GM18499 (cell line): Measurements from ENCODE around the gene GSE1.

Source experiments
- ATAC-seq: cut with Tn5 transposase; IDR thresholded peaks from one replicate; pipeline ENCODE4 v1.9.1; 2021; ENCODE audit warnings: moderate number of reproducible peaks; ENCODE audit not compliant: insufficient read depth, unreplicated experiment

GSE1 gene

DNA sequence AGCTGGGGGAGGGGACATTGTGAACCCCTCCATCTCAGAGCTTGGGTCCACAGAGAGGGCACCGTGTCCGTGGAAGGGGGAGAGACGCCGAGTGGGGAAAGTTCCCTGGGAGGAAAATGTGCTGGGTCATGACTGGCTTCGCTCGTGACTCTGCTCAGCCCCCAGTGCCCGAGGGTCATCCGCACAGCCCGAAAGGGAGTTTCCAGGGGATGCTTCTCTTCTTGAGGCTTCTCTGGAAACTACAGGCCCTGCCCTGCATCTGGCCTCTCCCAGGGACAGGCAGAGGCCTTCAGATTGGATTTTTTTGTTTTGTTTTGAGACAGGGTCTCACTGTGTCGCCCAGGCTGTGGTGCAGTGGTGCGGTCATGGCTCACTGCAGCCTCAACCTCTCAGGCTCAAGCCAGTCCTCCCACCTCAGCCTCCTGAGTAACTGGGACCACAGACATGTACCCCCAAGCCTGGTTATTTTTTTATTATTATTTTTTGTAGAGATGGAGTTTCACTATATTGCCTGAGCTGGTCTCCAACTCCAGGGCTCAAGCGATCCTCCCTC, 9.8 kb upstream of the GSE1 start:
- ATAC-seq, result no peak

DNA sequence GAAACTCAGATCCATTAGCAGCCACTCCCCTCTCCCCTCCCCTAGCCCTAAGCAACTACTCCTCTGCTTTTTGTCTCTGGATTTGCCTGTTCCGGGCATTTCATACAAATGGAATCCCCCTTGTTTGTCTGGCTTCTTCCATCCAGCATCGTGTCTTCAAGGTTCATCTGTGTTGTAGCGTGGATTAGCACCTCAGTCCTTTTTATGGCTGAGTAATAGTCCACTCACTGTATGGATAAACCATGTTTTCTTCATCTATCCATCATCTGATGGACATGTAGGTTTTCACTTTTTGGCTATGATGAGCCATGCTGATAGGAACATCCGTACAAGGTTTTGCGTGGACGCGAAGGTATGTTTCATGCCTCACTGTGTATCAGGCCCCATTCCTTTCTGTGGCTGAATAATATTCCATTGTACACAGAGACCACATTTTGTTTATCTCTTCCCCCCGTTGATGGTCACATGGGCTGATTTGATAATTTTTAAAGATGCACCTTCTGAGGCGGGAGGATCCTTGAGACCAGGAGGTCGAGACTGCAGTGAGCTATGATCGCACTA, 8.9 kb upstream of the GSE1 start:
- no peak for ATAC-seq

DNA sequence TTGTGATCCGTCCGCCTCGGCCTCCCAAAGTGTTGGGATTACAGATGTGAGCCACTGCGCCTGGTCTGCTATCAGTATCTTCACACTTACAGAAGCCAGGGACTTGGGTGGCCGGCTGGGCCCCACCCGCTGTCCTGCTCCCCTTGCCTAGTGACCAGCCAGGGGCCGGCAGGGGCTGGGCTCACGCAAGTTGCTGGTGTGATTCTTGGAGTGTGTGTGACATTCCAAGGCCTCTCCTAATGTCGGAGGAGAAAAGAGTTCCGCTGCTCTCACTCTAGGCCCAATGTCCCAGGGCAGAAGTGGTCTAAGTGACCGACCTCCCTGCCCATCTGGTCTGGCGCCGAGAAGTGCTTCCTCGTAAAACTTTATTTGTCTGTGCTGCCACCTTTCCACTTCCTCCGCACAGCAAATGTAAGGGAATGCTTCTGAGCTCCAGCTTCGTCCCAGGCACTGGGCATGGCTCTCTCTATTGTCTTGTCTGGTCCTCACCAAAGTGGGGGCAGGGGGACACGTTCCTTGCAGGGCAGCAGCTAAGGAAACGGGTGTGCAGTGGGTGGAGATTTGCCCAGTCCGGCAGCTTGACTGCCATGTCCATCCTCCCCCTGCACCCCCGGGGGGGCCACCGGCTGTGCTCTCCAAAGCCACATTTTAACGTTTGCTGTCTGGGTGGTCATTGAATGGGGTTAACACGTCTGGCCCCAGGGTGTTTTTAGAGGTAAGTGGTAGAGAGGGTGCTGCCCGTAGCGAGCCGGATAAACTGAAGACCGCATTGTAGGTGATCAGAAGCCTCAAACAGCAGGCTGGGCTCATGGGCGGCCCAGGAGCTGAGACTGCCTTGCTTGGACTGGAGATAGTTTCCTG, 7.8 kb upstream of the GSE1 start:
- ATAC-seq, result no peak

DNA sequence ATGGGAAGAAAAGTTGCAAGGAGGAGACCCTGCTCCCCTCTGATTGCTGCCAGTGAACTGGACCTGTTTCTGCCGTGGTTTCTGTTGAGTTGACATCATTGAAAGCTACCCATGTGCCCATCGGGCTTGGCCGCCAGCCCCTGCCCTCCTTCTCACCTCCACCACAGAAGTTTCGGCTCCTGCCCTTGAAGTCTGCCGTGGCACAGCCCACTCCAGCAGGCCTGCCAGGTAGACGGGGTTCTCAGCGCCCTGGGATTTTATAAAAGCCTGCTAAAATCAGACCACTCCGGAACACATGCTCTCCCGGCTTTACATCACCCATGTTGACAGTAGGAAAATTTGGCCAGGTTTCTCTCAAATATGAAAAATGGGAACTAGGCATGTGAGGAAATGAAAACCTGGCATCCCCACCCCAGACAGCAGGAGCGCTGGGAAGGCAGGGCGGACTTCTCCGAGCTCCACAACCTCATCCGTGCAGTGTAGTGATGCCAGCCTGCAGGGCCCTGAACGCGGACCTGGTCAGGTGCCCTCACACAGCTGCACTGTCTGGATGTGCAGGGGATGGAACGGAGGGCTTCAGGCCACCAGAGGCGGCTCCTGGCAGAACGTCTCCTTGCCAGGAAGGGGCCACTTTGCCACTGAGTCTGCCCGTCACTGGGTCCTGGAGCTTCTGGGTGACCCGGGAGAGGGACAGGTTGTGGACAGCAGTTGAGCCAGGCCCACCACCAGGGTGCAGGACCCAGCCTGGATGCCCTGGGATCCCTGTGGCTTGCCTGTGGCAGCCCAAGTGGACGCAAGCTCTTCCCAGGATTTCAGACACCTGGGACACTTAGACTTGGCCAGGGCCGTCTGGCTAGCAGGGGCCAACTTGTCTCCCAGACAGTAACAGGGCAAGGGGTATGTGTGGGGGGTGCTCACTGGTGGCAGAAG, 6.9 kb upstream of the GSE1 start:
- ATAC-seq, result no peak

DNA sequence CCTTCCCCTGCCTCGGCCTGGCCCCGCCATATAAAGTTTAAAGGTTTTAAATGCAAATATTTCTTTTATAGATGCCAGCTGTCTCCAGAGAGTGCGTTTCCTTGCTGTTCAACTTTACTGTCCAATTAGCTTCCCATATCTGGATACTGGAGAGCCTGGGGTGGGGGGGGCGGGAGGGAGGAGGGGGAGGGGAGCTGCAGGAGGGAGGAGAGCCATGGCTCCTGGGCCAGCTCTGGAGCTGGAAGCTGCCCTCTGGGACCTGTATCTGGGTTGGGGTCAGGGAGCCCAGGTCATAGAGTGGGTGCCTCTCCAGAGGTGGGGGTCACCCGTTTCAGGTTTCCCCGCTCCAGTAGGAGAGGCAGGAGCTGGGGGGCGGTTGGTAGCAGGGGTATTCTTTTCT, 6.2 kb upstream of the GSE1 start:
- no peak for ATAC-seq

DNA sequence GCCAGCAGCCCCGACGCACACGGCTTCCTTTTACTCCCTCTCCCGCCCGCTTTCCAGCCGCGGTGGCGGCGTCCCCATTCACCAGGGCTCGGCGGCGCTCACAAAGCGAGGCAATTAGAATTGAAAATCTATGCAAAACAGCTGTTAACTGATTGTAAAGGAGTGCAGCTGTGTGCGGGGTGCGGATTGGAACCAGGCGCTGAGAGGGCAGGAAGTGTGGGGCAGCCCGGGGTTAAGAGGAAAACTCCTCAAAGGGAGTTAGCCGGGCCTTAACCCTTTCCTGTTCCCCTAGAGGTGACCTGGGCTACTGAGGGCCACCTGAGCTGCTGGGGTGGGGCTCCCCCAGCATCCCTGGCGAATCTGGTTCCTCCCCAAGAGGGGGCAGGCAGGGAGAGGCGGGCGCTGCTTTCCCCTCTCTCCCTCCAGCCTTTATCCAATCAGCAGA, 5.8 kb upstream of the GSE1 start:
- ATAC-seq, result no peak

DNA sequence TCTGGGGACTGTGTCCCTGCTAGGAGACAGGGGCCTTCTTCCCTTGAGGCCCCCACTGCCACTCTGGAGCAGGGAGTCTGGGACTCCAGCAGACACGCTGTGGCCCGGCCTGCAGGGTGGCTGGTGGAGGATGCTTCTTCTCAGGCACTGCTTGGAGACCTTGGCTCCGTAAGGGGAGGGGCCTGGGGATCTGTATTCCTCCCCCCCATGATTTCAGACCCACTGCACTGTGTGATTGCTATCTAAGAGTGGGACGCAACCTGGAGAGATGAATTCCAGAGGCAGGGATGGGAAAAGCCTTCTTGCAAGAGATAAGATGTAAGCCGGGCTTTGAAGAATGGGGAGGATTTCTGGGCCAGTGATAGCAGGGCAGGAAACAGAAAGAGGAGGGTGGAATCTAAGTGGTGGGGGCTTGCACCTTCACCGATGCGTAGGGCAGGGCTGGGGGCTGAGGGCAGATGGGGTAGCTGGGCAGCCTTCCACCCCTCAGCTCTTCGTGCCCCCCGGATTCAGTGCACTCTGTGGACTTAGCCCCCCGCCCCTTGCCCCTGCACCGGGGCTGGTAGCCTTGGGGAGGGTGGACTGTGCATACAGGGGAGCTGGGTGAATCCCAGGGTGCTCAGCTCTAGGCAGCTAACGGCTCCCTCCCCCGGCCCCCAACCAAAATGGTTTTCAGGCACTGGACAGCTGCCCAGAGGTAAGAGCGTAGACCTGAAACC, 5.2 kb upstream of the GSE1 start:
- no peak for ATAC-seq

DNA sequence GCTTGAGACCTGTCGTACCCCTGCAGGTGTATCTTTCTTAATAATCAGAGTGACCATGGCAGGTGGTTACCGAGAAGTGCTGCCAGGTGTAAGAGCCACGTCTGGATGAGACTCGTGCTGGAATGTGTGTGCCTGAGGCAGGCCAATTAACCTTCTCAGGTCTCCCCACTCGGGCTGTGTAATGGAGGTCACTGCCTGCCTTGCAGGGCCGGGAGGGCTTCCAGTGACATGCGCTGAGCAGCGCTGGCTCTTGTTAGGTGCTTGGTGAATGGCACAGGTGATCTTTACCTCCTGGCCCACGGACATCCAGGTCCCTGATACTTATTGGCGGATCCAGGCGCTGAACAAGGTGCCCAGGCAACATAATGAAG, 4.6 kb upstream of the GSE1 start:
- ATAC-seq, result no peak

DNA sequence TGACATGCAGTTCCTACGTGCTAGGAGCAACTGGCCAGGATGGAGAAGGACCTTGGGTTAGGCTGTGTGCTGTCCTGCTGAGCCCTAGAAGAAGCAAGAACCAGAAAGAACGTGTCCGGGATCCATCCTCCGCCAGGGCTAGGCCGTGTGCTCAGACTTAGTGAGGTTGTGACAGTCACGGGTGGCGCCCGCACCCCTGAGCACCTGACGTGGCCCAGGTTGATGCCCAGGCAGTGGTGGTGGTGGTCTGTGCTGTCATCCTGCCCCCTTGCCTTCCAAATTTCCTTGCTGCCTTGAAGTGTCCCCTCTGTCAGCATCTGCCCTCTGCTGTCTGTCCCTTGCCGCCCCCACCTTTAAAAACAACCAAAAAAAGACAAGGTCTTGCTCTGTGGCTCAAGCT, 4.2 kb upstream of the GSE1 start:
- no peak for ATAC-seq

DNA sequence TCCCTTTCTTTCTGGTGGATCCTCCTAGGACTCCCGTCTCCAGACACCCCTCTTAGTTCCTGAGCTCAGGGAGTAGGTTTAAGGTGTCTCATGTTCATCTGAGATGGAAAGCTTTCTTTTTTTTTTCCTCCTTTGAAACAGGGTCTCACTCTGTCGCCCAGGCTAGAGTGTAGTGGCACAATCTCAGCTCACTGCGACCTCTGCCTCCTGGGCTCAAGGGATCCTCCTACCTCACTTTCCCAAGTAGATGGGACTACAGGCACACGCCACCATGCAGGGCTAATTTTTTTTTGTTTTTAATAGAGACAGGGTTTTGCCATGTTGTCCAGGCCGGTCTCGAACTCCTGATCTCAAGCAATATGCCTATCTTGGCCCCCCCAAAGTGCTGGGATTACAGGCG, 3.6 kb upstream of the GSE1 start:
- no peak for ATAC-seq

DNA sequence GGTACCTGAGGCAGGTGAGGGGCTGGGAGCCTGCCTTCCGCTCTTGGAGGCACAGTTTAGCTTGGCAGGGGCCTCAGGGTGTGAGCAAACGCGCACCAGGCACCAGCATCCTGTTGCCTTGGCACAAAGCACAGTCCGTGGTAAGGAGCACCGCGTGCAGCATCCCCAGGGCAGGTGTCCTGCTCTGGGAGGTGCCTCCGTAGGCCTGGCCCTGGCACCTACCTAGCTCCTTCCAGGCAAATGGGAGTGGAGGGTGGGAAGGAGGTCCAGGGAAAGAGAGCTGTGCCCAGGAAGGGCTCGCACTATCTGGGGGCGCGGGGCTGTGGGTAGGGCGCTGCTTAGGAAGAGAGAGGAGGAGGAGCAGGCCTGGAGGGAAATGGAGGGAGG, 3.1 kb upstream of the GSE1 start:
- no peak for ATAC-seq

DNA sequence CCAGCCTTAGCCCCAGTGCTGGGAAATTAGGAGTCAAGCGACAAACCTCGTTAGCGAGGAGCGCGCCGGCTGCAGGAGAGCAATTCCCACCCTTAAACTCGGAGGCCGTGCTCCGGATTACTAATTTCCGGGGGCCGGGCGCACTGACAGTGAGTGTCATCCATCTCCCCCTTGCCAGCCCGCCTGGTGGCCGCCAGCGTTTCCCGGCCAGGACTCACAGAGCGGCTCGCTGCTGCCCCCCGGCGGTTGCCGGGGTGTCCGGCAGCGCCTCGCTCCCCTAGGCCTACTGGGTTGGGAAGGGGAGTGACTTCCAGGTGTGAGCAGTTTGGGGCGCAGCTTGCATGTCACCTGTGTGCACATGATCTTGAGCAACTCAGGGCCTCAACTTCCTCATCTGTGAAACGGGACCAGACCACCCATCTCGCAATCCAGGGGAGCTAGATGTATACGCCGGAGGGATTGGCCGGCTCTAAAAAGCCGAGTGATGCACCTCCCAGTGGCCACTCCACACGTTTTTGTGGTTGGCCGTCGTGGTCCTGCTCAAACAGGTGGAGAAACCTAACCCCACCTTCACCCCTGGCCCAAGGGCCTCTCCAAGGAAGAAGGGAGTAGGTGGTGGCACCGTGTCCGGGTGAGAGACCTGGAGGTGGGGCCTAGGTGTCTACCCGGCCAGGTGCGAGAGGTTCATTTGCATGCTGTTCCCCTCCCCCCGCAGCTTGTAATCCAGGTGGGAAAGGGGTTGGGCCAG, 2.5 kb upstream of the GSE1 start:
- ATAC-seq, result no peak

DNA sequence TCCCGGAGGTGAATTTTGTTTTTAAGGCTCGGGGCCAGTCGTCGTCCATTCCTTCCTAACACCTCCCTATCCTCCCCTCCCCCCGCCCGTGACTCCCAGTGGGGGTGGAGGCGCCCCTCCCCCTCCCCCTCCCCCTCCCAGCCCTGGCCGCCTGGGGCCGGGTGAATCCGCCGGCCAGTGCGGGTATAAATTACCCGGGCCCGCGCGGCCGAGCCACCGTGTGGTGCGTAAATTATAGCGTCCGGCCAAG, 2.0 kb upstream of the GSE1 start:
- no peak for ATAC-seq

DNA sequence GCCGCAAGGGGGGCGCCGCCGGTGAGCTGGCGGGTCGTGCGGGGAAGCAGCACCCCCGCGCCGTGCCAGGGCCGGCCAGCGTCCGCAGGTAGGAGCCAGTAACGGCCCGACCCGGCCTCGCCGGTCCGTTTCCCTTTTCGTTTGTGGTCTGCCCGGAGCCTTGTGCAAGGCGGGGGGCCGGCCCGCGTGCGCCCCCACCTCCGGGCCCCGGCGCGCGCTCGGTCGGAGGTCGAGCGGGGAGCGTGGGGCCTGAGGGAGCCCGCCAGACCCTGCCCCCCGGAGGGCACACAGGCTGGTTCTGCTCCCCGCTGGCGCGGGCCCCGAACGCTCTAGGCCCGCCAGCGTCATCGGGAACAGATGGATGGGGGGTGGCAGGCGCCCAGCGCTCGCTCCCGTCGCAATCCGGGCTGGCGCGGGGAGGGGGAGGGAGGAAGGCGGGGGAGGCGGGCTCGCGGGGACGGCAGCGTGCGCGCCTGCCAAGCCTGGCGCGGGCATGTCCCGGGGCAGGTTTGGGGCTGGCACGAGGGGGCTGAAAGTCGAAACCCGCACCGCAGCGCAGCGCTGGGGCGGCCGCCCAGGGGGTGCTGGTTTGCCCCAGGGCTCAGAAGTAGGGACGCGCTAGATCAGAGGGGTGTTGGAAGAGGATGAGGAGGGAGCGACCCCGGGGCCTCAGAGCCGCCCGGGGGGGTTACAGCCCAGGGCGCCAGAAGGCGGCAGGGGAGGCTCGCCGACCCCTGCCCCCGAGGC, 1.5 kb upstream of the GSE1 start:
- ATAC-seq, result no peak

DNA sequence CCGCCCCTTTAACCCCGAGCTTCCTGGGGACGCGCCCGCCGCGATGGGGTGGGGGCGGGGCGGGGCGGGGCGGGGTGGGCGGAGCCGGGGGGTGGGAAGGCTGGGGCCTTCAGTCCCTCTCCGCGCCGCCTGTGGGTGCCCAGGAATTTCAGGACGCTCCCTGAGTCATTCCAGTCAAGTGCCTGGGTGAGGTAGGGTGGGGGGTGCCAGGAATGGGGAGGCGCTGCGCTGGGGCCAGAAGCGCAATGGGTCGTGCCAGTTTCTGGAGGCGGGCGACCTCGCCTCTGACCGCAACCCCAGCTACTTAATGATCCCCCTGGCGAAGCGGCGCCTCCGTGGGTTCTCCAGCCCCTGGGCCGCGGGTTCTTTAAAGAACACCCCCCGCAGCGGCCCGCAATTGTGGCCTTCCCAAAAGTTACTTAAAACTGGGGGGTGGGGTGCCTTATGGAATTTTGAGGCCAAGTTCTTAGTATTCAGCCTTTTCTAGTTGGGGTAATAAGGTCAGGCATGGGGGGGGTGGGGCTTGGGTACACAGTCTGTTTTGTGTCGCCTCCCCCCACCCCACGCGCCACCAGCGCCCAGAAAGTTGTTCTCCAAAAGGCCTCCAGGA, 826 bp upstream of the GSE1 start:
- ATAC-seq, result no peak

DNA sequence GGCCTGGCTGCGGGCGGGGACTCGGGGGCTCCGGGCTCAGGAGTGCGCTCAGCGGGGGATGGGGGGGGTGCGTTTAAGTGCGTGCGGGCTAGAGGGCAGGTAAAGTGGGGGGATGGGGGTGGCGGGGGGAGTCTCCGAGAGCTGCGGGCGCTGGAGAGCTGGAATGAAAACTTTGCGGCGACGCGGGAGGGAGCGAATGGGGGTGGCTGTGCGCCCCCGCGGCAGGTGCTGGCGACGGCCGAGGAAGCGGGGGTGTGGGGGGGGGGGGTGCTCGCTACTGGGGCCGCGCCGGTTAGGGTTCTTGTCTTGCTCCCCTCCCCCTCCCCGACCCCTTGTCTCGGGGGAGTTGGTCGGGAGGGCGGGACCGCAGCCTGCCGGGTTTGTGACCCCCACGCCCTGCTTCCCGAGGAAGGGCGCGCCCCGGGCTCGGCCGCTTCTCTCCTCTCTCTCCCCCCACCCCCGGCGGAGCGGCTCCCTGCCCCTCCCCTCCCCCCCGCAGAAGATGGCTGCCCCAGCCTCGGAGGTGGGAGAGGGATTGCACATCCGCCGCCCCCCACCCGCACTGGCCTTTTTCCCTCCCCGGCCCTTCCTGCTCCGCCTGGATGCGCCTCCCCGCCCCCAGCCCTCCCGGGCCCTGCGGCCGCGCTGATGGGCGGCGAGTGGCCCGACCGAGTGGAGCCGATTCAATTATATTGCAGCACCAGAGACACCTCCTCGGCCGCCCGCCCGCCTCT, 649 bp downstream of the GSE1 start:
- no peak for ATAC-seq

DNA sequence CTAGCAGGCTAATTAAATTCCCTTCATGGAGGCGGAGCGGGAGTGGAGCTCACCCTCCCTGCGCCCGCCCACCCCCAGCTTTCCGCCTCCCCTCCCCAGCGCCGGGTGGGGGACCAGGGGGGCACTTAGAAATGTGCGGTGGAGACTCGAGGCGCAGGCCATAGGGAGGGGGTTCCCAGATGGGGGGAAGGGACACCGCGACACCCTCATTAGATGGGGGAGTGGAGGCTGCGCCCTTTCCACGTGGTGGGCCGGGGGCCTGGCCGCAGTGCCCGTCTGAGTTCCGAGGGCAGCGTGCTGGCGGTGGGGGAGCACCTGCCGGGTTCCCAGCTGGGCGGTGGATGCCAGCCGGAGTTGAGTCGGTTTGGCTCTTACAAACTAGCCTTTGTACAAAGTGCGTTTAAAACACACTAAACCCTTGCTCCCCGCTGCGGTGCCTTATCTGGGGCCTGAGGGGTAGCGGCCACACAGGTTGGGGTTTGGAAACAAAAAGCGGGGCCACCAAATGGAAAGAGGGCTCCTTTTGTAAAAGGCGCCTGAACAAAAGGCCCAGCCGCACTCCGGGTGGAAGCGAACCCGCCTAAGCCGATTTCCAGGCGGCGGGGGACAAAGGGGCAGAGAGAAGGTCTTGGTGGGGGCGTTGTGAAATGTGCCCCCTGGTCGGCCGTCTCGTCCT, 1.4 kb downstream of the GSE1 start:
- ATAC-seq, result no peak
